HEK293T (cell line): Measurements from ENCODE around the gene KCNE4.

Experiments
- ARNT ChIP-seq: fragments of 450-650 bp; IDR thresholded peaks from 2 replicates; pipeline ENCODE4 v1.6.1; 2017; ENCODE audit warnings: mild to moderate bottlenecking
- BHLHE40 ChIP-seq: fragments of 450-650 bp; IDR thresholded peaks from 2 replicates; pipeline ENCODE4 v1.6.1; 2016; ENCODE audit warnings: mild to moderate bottlenecking, moderate library complexity, borderline replicate concordance
- CTBP1 ChIP-seq: fragments of 450-650 bp; IDR thresholded peaks from 2 replicates; pipeline ENCODE4 v1.6.1; 2016; ENCODE audit warnings: borderline replicate concordance
- ELF4 ChIP-seq: fragments of 450-650 bp; IDR thresholded peaks from 2 replicates; pipeline ENCODE4 v1.6.1; 2017; ENCODE audit warnings: antibody characterized with exemption
- FOXA1 ChIP-seq: fragments of 450-650 bp; IDR thresholded peaks from 2 replicates; pipeline ENCODE4 v1.6.1; 2016; ENCODE audit warnings: mild to moderate bottlenecking
- FOXM1 ChIP-seq: fragments of 450-650 bp; IDR thresholded peaks from 2 replicates; pipeline ENCODE4 v1.6.1; 2017; ENCODE audit warnings: mild to moderate bottlenecking, borderline replicate concordance
- LEF1 ChIP-seq: fragments of 450-650 bp; IDR thresholded peaks from 2 replicates; pipeline ENCODE4 v1.6.1; 2017; ENCODE audit warnings: mild to moderate bottlenecking, borderline replicate concordance
- NFRKB ChIP-seq: fragments of 450-650 bp; IDR thresholded peaks from 2 replicates; pipeline ENCODE4 v1.6.1; 2016; ENCODE audit warnings: mild to moderate bottlenecking, moderate library complexity
- PKNOX1 ChIP-seq: fragments of 450-650 bp; IDR thresholded peaks from 2 replicates; pipeline ENCODE4 v1.6.1; 2016
- SP1 ChIP-seq: fragments of 450-650 bp; IDR thresholded peaks from 2 replicates; pipeline ENCODE4 v1.6.1; 2017
- SUZ12 ChIP-seq: fragments of 450-650 bp; IDR thresholded peaks from 2 replicates; pipeline ENCODE4 v1.6.1; 2016; ENCODE audit warnings: mild to moderate bottlenecking
- TARDBP ChIP-seq: fragments of 450-650 bp; IDR thresholded peaks from 2 replicates; pipeline ENCODE4 v1.6.1; 2016
- ZNF384 ChIP-seq: fragments of 450-650 bp; IDR thresholded peaks from 2 replicates; pipeline ENCODE4 v1.6.1; 2016

GRCh38 chr2:223053484-223054192 is 1.6 kb downstream of the KCNE4 start:
- TF ChIP-seq ARNT (no peak), CTBP1 (no peak), ELF4 (no peak), ZNF384 (no peak), SP1 (no peak), NFRKB (no peak), FOXM1 (no peak), FOXA1 (no peak), BHLHE40 (no peak), SUZ12 (no peak), PKNOX1 (no peak), TARDBP (no peak), LEF1 (no peak)
